Ectodermal cell (in vitro differentiated cells): ENCODE data around the gene DDX54.
"Not testable (repeated sequence)": the region's sequence is repeated elsewhere in the genome, so short reads cannot be mapped to it uniquely, and the experiment has no call there.

ENCODE experiments used
- H3K27ac ChIP-seq: 2 replicates; pipeline ENCODE4 v1.7.0; 2013; ENCODE audit warnings: mild to moderate bottlenecking, low read depth, low read length; ENCODE audit not compliant: insufficient read depth, poor library complexity, severe bottlenecking
- H3K27me3 ChIP-seq: 2 replicates; pipeline ENCODE4 v1.7.0; 2013; ENCODE audit warnings: mild to moderate bottlenecking, low read length; ENCODE audit not compliant: insufficient read depth, control insufficient read depth, poor library complexity, severe bottlenecking
- H3K36me3 ChIP-seq: one replicate; pipeline ENCODE4 v1.7.0; 2013; ENCODE audit warnings: low read length; ENCODE audit not compliant: control insufficient read depth, insufficient read depth
- H3K4me1 ChIP-seq: one replicate; pipeline ENCODE4 v1.7.0; 2013; ENCODE audit warnings: low read length; ENCODE audit not compliant: control insufficient read depth, insufficient read depth
- H3K4me3 ChIP-seq: 2 replicates; pipeline ENCODE4 v1.7.0; 2013; ENCODE audit warnings: low read depth, low read length, control low read depth; ENCODE audit not compliant: insufficient read depth
- H3K9me3 ChIP-seq: 2 replicates; pipeline ENCODE4 v1.7.0; 2013; ENCODE audit warnings: mild to moderate bottlenecking, low read length, moderate library complexity; ENCODE audit not compliant: control insufficient read depth
- WGBS, 2 experiments: methylation state at CpG; one replicate each; pipeline ENCODE4 v1.1.7; 2013; ENCODE audit warnings: missing lambda C conversion rate in 2 of 2; 5-methylcytosine and 5-hydroxymethylcytosine counted together

The DDX54 gene

GRCh38 chr12:113141716-113142115 lies 43.6 kb downstream of the DDX54 start:
- not testable (repeated sequence) for H3K4me1 ChIP-seq, H3K27ac ChIP-seq, H3K27me3 ChIP-seq, H3K36me3 ChIP-seq, H3K9me3 ChIP-seq, H3K4me3 ChIP-seq
- WGBS, 2 experiments: 90 to 93% methylated on average over 2 to 3 of the region's 3 CpGs

- H3K36me3 ChIP-seq: no peaks in the 10 kb centered on the region
- peaks cover 10% of the 10 kb centered on the region for H3K27me3 ChIP-seq
- no peaks in the 10 kb centered on the region for H3K9me3 ChIP-seq
- H3K4me3 ChIP-seq: no peak overlapping the region
- WGBS, 2 experiments: 84 to 92% methylated on average over 5 to 7 of the region's 7 CpGs
- H3K4me1 ChIP-seq: peaks cover 4% of the 10 kb centered on the region
- H3K27ac ChIP-seq: no peak overlapping the region
Observed at GRCh38 chr12:113140706-113141105, 44.6 kb downstream of the DDX54 start.

GRCh38 chr12:113138826-113139225 lies 46.5 kb downstream of the DDX54 start:
- H3K27ac ChIP-seq: no peak overlapping the region
- H3K27me3 ChIP-seq: peaks cover 29% of the 10 kb centered on the region
- peaks cover 4% of the 10 kb centered on the region for H3K4me1 ChIP-seq
- H3K4me3 ChIP-seq: no peak overlapping the region
- no peaks in the 10 kb centered on the region for H3K36me3 ChIP-seq
- WGBS, 2 experiments: 89 to 90% methylated on average over 3 of the region's 3 CpGs
- H3K9me3 ChIP-seq: no peaks in the 10 kb centered on the region

GRCh38 chr12:113137861-113138783 lies 47.2 kb downstream of the DDX54 start:
- Histone ChIP-seq H3K4me3 (no peak overlapping the region), H3K36me3 (no peaks in the 10 kb centered on the region), H3K9me3 (no peaks in the 10 kb centered on the region), H3K27ac (no peak overlapping the region), H3K27me3 (peaks cover 31% of the 10 kb centered on the region), H3K4me1 (peaks cover 4% of the 10 kb centered on the region)
- 91 to 94% methylated on average over 12 of the region's 12 CpGs for WGBS, 2 experiments

- no peaks in the 10 kb centered on the region for H3K9me3 ChIP-seq
- 88 to 91% methylated on average over 6 of the region's 6 CpGs for WGBS, 2 experiments
Observed at GRCh38 chr12:113136990-113137511, 48.2 kb downstream of the DDX54 start.

GRCh38 chr12:113136128-113136989 lies 48.9 kb downstream of the DDX54 start:
- H3K4me3 ChIP-seq: peak overlapping the region; percentile 16

More at GRCh38 chr12:113136990-113137511, 48.2 kb downstream of the DDX54 start:
- Histone ChIP-seq H3K4me3 (no peak overlapping the region), H3K27me3 (peaks cover 31% of the 10 kb centered on the region), H3K4me1 (peaks cover 4% of the 10 kb centered on the region), H3K27ac (no peak overlapping the region), H3K36me3 (no peaks in the 10 kb centered on the region)

GRCh38 chr12:113135178-113136127 lies 49.8 kb downstream of the DDX54 start, which contains the start of gene RASAL1:
Gene RASAL1 (minus strand): TSS chr12:113135761. CDS start chr12:113135462, 299 bp downstream.
- no peaks in the 10 kb centered on the region for H3K36me3 ChIP-seq
- no peaks in the 10 kb centered on the region for H3K9me3 ChIP-seq
- peaks cover 31% of the 10 kb centered on the region for H3K27me3 ChIP-seq
- WGBS, 2 experiments: 8 to 10% methylated on average over 66 to 68 of the region's 68 CpGs
- peak within 1 kb of the TSS; percentile 16 for H3K4me3 ChIP-seq
- H3K4me1 ChIP-seq: peaks cover 4% of the 10 kb centered on the region
- H3K27ac ChIP-seq: no peak within 1 kb of the TSS

More at GRCh38 chr12:113136128-113136989, 48.9 kb downstream of the DDX54 start:
- no peaks in the 10 kb centered on the region for H3K36me3 ChIP-seq
- whole genome bisulfite sequencing, 2 experiments: 49 to 53% methylated on average over 20 to 21 of the region's 21 CpGs
- no peak overlapping the region for H3K27ac ChIP-seq
- H3K4me1 ChIP-seq: peaks cover 4% of the 10 kb centered on the region
- peaks cover 31% of the 10 kb centered on the region for H3K27me3 ChIP-seq
- no peaks in the 10 kb centered on the region for H3K9me3 ChIP-seq

GRCh38 chr12:113134521-113134951 lies 50.7 kb downstream of the DDX54 start:
- Histone ChIP-seq H3K27ac (no peak overlapping the region), H3K36me3 (no peaks in the 10 kb centered on the region), H3K4me3 (no peak overlapping the region), H3K4me1 (peaks cover 4% of the 10 kb centered on the region), H3K9me3 (no peaks in the 10 kb centered on the region), H3K27me3 (peaks cover 31% of the 10 kb centered on the region)
- 81 to 86% methylated on average over 6 of the region's 6 CpGs for WGBS, 2 experiments

GRCh38 chr12:113134071-113134470 lies 51.2 kb downstream of the DDX54 start:
- 75 to 86% methylated on average over 2 of the region's 2 CpGs for WGBS, 2 experiments
- no peak overlapping the region for H3K4me3 ChIP-seq

More at GRCh38 chr12:113134071-113134470, 51.2 kb downstream of the DDX54 start:
- H3K27ac ChIP-seq: no peak overlapping the region
- no peaks in the 10 kb centered on the region for H3K9me3 ChIP-seq
- no peaks in the 10 kb centered on the region for H3K36me3 ChIP-seq
- peaks cover 4% of the 10 kb centered on the region for H3K4me1 ChIP-seq
- peaks cover 31% of the 10 kb centered on the region for H3K27me3 ChIP-seq
